PC-9 (cell line): ENCODE data around the gene OCEL1.
"Not testable (repeated sequence)": the region's sequence is repeated elsewhere in the genome, so short reads cannot be mapped to it uniquely, and the experiment has no call there.

Experiments
- CTCF ChIP-seq: fragments of 200-600 bp; sonication (generic); conservative IDR thresholded peaks from 2 replicates; pipeline ENCODE4 v1.6.1; 2017; ENCODE audit warnings: mixed run types, antibody characterized with exemption, mild to moderate bottlenecking, moderate library complexity
- EZH2 ChIP-seq: fragments of 200-600 bp; sonication (generic); IDR thresholded peaks from 2 replicates; pipeline ENCODE4 v1.8.0; 2017; ENCODE audit warnings: antibody characterized with exemption, low read depth

GRCh38 chr19:17191736-17192135 lies 34.3 kb upstream of the OCEL1 start:
- TF ChIP-seq EZH2, CTCF: not testable (repeated sequence)
